Measurements from ENCODE around the gene ANKMY1. TPM values are rescaled to one million over a fixed set of nuclear protein-coding genes. Genes with fewer than 3 reads are reported as not detected.

Gene ANKMY1
- total and polyA plus RNA-seq, 2 of the 13 experiments (the other 11 are each of a cell fraction or from before 2014, with no cell fraction given): 11.7 to 18.8 TPM

DNA sequence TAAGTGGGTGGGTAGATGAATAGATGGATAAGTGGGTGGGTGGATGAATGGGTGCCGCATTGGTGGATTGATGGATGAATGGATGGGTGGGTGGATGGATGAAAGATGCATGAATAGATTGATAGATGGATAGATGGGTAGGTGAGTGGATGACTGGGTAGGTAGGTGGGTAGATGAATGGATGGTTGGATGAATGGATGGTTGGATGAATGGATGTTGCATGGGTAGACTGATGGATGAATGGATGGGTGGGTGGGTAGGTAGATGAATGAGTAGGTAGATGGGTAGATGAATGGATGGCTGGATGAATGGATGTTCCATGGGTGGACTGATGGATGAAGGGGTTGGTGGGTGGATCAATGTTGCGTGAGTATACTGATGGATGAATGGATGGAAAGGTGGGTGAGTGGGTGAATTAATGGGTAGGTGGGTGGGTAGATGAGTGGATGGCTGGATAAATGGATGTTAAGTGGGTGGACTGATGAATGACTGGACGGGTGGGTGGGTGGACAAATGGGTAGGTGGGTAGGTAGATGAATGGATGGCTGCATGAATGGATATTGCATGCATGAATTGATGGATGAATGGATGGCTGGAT lies 30.5 kb downstream of the ANKMY1 start:
- no peaks in the 10 kb centered on the region for H4K20me1 ChIP-seq (ENCODE audit: insufficient read depth, low read length)
- ATAC-seq (no peak), FAIRE-seq (no peak), DNase-seq (ENCODE audit: low spot score) (no peak)
- intact Hi-C loops (cut with micrococcal nuclease; ENCODE audit: unreplicated experiment) (no loop called here), in situ Hi-C loops (cut with HindIII; ENCODE audit: extremely low pct_ligation_motif_present, low pct_unique_long_range_greater_than_20kb) (loop anchor here (10.0 kb wide), 1 partner anchor 178 kb away; no protein-coding TSS in a partner anchor)
- ChIA-PET CTCF (ENCODE audit: low intra/inter-chr PET ratio, low total read pairs) (no interaction called here), POLR2A (no interaction called here)
- peaks cover 2% of the 10 kb centered on the region for H3K79me2 ChIP-seq (ENCODE audit: insufficient read depth, low read length)
- TF ChIP-seq NR2F2 (IDR thresholded peaks at IDR 0.05; ENCODE audit: borderline replicate concordance, low read depth) (no peak), PHB2 (IDR thresholded peaks at IDR 0.05; ENCODE audit: partially characterized antibody) (peak; percentile 55)
- H3K4me2 ChIP-seq (ENCODE audit: low read depth, low read length): no peak overlapping the region
- H2AFZ ChIP-seq (ENCODE audit: low read length): no peak overlapping the region
- peaks cover 29% of the 10 kb centered on the region for H3K9me3 ChIP-seq (ENCODE audit: low read length)
- peaks cover 27 to 62% of the 10 kb centered on the region in 2 experiments for H3K36me3 ChIP-seq (replicated peaks in 1 of 2; ENCODE audit: control insufficient read depth in 1 of 2, insufficient read depth in 2 of 2, low read length in 2 of 2)
- H3K9ac ChIP-seq (ENCODE audit: insufficient read depth, low read depth, low read length): no peak overlapping the region
- no peaks in the 10 kb centered on the region for H3K4me1 ChIP-seq (ENCODE audit: insufficient read depth, low read length)
- no peak overlapping the region for H3K27ac ChIP-seq (ENCODE audit: extremely low read length, insufficient read depth, low read length)
- H3K27me3 ChIP-seq (ENCODE audit: control insufficient read depth in 1 of 2, insufficient read depth in 2 of 2, low read length in 2 of 2): no peaks in the 10 kb centered on the region
- BruUV-seq (replicated peaks): no TSS peak
- WGBS (ENCODE audit: low lambda C conversion rate): 91% methylated on average over 3 of the region's 3 CpGs
- H3K4me3 ChIP-seq (replicated peaks in 1 of 3; ENCODE audit: insufficient read depth in 1 of 3, low read depth in 2 of 3, low read length in 3 of 3): no peak overlapping the region

DNA sequence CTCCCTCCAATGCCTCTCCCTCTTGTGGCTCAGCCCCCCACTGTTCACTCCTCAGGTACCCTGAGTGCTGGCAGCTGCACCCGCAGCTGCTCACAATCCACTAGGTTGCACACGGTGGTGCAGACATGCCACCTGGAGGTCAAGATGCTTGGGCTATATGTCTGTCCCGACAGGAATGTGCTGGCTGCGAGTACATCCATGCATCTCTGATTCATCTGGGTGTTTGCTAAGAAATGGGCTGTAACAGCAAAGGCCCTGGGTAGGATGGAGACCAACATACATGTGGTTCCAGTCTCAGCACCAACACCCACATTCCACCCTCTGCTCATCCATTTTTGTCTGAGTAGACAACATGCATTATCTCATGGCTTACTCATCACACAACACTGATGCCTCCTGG lies 31.3 kb downstream of the ANKMY1 start:
- Histone ChIP-seq H3K4me2 (ENCODE audit: low read depth, low read length) (no peak overlapping the region), H3K27me3 (ENCODE audit: control insufficient read depth in 1 of 2, insufficient read depth in 2 of 2, low read length in 2 of 2) (no peaks in the 10 kb centered on the region), H4K20me1 (ENCODE audit: insufficient read depth, low read length) (no peaks in the 10 kb centered on the region), H3K79me2 (ENCODE audit: insufficient read depth, low read length) (peaks cover 2% of the 10 kb centered on the region), H3K9me3 (ENCODE audit: low read length) (peaks cover 22% of the 10 kb centered on the region), H3K27ac (ENCODE audit: extremely low read length, insufficient read depth, low read length) (no peak overlapping the region), H3K36me3 (replicated peaks in 1 of 2; ENCODE audit: control insufficient read depth in 1 of 2, insufficient read depth in 2 of 2, low read length in 2 of 2) (peaks cover 28 to 63% of the 10 kb centered on the region in 2 experiments), H2AFZ (ENCODE audit: low read length) (no peak overlapping the region), H3K4me3 (replicated peaks in 1 of 3; ENCODE audit: insufficient read depth in 1 of 3, low read depth in 2 of 3, low read length in 3 of 3) (no peak overlapping the region), H3K9ac (ENCODE audit: insufficient read depth, low read depth, low read length) (no peak overlapping the region), H3K4me1 (ENCODE audit: insufficient read depth, low read length) (no peaks in the 10 kb centered on the region)
- in situ Hi-C loops (cut with HindIII; ENCODE audit: extremely low pct_ligation_motif_present, low pct_unique_long_range_greater_than_20kb): loop anchor here (10.0 kb wide), 1 partner anchor 178 kb away; no protein-coding TSS in a partner anchor
- no peak for DNase-seq (ENCODE audit: low spot score)
- ChIA-PET CTCF (ENCODE audit: low intra/inter-chr PET ratio, low total read pairs) (no interaction called here), POLR2A (no interaction called here)
- TF ChIP-seq ZKSCAN1 (IDR thresholded peaks at IDR 0.05; ENCODE audit: low read length): no peak
- TF ChIP-seq SYNCRIP (IDR thresholded peaks at IDR 0.05; ENCODE audit: insufficient read depth, low read depth, low read length): no peak
- no peak for TF ChIP-seq NR1H2 (CRISPR knock-in tag; IDR thresholded peaks at IDR 0.05; ENCODE audit: borderline replicate concordance, low read depth)
- TF ChIP-seq POLR2AphosphoS5 (IDR thresholded peaks at IDR 0.05; ENCODE audit: low read depth, low read length): peak; percentile 1; the same call in 1 of the 2 replicates
- no peak for TF ChIP-seq MXD4 (CRISPR knock-in tag; IDR thresholded peaks at IDR 0.05)
- BruUV-seq (replicated peaks): no TSS peak
- no peak for FAIRE-seq
- intact Hi-C loops (cut with micrococcal nuclease; ENCODE audit: unreplicated experiment): no loop called here
- WGBS (ENCODE audit: low lambda C conversion rate): 94% methylated on average over 3 of the region's 4 CpGs
- no peak for ATAC-seq

Measured in HepG2 (cell line).